ENCODE results near the gene CD38. TPM values are rescaled to one million over a fixed set of nuclear protein-coding genes. Genes with fewer than 3 reads are reported as not detected.

Gene CD38
- total RNA-seq, 1 experiment from 2014 or later: 0.07 TPM

- Histone ChIP-seq H4K91ac (ENCODE audit: insufficient read length, low read depth, low read length) (no peak overlapping the region), H3K79me1 (ENCODE audit: insufficient read depth, low read depth, low read length, poor library complexity, severe bottlenecking) (no peaks in the 10 kb centered on the region), H2BK12ac (ENCODE audit: insufficient read length, low read depth, low read length) (no peak overlapping the region), H2AFZ (ENCODE audit: low read length) (no peak overlapping the region), H3K79me2 (ENCODE audit: insufficient read depth, low read length) (no peaks in the 10 kb centered on the region), H3K14ac (ENCODE audit: insufficient read depth, low read length) (no peak overlapping the region), H3K23ac (ENCODE audit: insufficient read length, low read depth, low read length) (no peak overlapping the region), H3K23me2 (ENCODE audit: insufficient read length, low read depth, low read length, poor library complexity, severe bottlenecking) (no peaks in the 10 kb centered on the region), H3K56ac (ENCODE audit: insufficient read length, low read depth, low read length) (no peak overlapping the region), H3K4me2 (ENCODE audit: insufficient read depth, insufficient read length, low read length) (no peak overlapping the region), H2AK5ac (ENCODE audit: insufficient read length, low read length) (no peak overlapping the region), H3K4ac (ENCODE audit: low read depth, low read length) (no peak overlapping the region), H2BK5ac (ENCODE audit: insufficient read length, low read length) (no peak overlapping the region), H3K9me3 (ENCODE audit: control insufficient read depth, low read depth, low read length) (no peaks in the 10 kb centered on the region), H3K4me1 (ENCODE audit: insufficient read depth, low read length) (no peaks in the 10 kb centered on the region), H3T11ph (ENCODE audit: low read length) (no peak overlapping the region), H2BK20ac (ENCODE audit: low read depth, low read length, poor library complexity, severe bottlenecking) (no peak overlapping the region), H2BK15ac (ENCODE audit: low read depth, low read length) (no peak overlapping the region), H4K20me1 (ENCODE audit: control insufficient read depth, insufficient read depth, insufficient read length) (no peaks in the 10 kb centered on the region), H4K8ac (replicated peaks; ENCODE audit: insufficient read length, low read depth, low read length) (no peak overlapping the region), H3K18ac (ENCODE audit: insufficient read length, low read depth, low read length) (no peak overlapping the region), H3K27me3 (ENCODE audit: insufficient read depth, low read length) (no peaks in the 10 kb centered on the region), H2BK120ac (ENCODE audit: low read depth, low read length, poor library complexity, severe bottlenecking) (no peak overlapping the region), H3K27ac (ENCODE audit: insufficient read length, low read depth, low read length) (no peak overlapping the region), H4K5ac (ENCODE audit: insufficient read length, low read depth, low read length) (no peak overlapping the region), H3K9ac (ENCODE audit: extremely low read depth, insufficient read length, low read length) (no peak overlapping the region)
- DNase-seq: no peak
- Mint-ChIP-seq H3K27me3 (ENCODE audit: low read depth) (no peaks in the 10 kb centered on the region), H3K36me3 (ENCODE audit: insufficient read depth in 1 of 3, low read depth in 3 of 3) (no peaks in the 10 kb centered on the region), H3K4me3 (no peak overlapping the region), H3K9me3 (no peaks in the 10 kb centered on the region; a peak in 1 of 5 replicates), H3K27ac (no peak overlapping the region; a peak in 1 of 7 replicates), H3K4me1 (peaks cover 8 to 10% of the 10 kb centered on the region in 2 experiments; a peak in 2 of 4 replicates)
- no peak for TF ChIP-seq CTCF (conservative IDR thresholded peaks at IDR 0.05)
- WGBS (ENCODE audit: extremely low coverage, insufficient read length, low lambda C conversion rate): no CpG with 5 or more reads among the region's 4 CpGs
Measured at GRCh38 chr4:15754323-15754722, 23.8 kb upstream of the CD38 start.

Data from H9 (cell line).